GM19025 (cell line): ENCODE results near the gene TBC1D22A.
"Not testable (repeated sequence)": the region's sequence is repeated elsewhere in the genome, so short reads cannot be mapped to it uniquely, and the experiment has no call there.

Source experiments
- ATAC-seq: cut with Tn5 transposase; IDR thresholded peaks from one replicate; pipeline ENCODE4 v1.9.1; 2021; ENCODE audit warnings: mild to moderate bottlenecking, low read depth, moderate library complexity; ENCODE audit not compliant: unreplicated experiment

The TBC1D22A gene

DNA sequence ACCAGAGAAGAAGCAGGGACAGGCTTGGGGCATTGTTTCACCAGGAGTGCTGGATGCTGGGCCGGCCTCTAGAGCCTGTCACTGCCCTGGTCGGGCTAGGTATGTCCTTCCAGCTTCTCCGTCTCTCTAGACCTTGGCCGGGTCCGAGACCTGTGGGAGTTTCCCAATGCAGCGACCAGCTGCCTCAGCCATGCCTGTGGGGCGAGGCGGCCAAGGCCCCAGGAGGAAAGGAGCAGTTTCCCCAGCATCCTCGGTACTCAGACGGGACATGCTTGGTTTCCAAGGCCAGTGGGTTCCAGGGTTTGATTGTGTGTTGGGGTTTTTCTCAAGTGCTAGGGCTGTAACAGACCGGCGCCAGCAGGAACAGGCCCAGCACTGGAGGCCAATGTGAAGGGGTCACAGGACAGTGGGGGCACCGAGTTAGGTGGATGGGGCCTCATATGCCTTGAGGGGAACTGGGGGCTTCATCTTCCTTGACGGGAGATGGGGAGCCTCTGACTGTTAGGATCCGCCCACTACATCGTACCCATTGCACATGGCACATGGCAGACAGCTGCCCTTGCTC lies 339.0 kb downstream of the TBC1D22A start:
- no peak for ATAC-seq

- ATAC-seq: no peak
These were observed 339.6 kb downstream of the TBC1D22A start for GRCh38 chr22:47102081-47102480.

DNA sequence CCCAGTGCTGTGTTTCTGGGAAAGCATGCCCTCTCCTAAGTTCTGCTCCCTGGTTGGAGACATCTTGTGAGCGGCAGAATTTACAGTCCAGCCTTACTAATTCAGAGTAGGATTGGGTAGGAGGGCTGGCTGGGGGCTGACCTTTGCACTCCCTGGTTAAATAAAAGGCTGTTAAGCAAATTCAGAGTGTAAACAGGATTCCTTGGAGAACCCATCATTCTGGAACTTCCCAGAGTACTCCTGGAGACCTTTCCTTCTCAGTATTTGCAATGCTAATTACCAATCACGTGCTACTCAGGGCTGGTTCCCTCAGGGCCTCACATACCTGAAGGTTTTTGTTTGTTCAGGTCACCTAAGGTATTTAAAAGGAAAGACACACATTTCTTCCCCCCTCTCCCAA lies 340.2 kb downstream of the TBC1D22A start:
- ATAC-seq: no peak

GRCh38 chr22:47105085-47105484 lies 342.6 kb downstream of the TBC1D22A start:
- no peak for ATAC-seq

DNA sequence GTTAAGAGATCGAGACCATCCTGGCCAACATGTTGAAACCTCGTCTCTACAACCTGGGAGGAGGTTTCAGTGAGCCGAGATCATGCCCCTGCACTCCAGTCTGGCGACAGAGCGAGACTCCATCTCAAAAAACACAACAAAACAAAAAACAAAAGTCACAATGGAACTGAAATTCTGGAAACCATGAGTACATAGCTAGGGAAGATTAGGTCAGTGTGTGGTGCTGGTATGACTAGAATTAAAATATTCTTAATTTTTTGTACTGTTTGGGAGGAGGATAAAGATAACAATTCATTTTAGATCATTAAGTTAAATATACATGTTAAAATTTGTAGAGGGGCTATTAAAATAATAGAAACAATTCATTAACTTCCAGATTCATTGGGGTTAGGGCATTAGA lies 344.4 kb downstream of the TBC1D22A start:
- no peak for ATAC-seq

- ATAC-seq: no peak
These were observed 345.0 kb downstream of the TBC1D22A start for GRCh38 chr22:47107431-47107830.

- ATAC-seq: no peak
These were observed 348.5 kb downstream of the TBC1D22A start for GRCh38 chr22:47110817-47111443.

GRCh38 chr22:47111626-47112581 lies 349.5 kb downstream of the TBC1D22A start:
- ATAC-seq: no peak

GRCh38 chr22:47112582-47112965 lies 350.1 kb downstream of the TBC1D22A start:
- ATAC-seq: no peak

GRCh38 chr22:47112994-47113852 lies 350.8 kb downstream of the TBC1D22A start:
- ATAC-seq: no peak

- no peak for ATAC-seq
These were observed 351.5 kb downstream of the TBC1D22A start for GRCh38 chr22:47113853-47114415.

GRCh38 chr22:47114813-47115517 lies 352.5 kb downstream of the TBC1D22A start:
- ATAC-seq: no peak

- no peak for ATAC-seq
These were observed 353.1 kb downstream of the TBC1D22A start for GRCh38 chr22:47115518-47115890.

DNA sequence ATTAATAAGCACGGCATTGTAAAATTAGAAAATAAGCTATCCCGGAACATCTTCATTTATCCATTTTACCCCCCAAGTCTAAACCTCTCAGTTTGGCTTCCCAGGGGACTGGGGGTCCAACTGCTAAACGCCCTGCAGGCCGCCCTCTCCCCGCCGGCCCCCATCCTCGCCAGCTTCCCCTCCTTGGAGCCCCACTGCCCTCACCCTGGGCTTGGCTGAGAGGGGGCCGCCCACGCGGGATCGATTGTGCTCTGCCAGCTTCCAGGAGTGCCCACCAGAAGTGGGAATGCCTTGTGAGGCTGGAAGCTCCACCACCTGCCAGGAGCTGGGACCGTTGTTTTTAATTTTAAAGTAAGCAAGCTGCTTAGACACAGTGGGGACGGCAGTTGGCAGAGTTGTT lies 353.5 kb downstream of the TBC1D22A start:
- no peak for ATAC-seq

GRCh38 chr22:47116426-47117341 lies 354.2 kb downstream of the TBC1D22A start:
- no peak for ATAC-seq

DNA sequence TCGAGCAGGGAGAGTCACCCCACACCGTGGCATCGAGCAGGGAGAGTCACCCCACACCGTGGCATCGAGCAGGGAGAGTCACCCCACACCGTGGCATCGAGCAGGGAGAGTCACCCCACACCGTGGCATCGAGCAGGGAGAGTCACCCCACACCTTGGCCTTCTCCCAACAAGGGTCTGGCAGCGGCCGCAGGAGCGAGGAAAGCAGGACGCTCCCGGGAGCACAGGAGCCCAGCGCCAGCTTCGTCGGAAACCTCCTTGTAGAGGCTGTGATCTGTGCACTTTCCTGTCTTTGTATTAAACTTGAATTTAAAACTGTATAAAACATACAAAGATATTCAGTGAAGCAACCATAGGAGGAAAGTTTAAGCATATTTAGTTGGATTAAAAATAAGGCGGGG lies 355.0 kb downstream of the TBC1D22A start:
- not testable (repeated sequence) for ATAC-seq

DNA sequence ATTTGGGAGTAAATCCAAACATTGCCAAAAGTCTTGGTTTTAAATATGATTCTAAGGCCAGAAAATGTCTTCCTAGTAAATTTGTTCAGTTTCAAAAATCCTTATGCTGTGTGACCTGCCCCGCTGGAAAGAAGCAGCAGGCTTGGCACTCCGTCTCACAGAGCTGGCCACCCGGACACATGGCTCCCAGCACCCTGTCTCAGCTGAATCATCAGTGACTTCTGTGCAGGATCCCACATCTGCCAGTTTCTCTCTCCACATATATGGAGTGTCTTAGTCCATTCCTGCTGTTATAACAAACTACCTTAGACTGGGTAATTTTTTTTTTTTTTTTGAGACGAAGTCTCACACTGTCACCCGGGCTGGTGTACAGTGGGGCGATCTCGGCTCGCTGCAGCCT lies 356.7 kb downstream of the TBC1D22A start:
- ATAC-seq: no peak

- no peak for ATAC-seq
These were observed 357.9 kb downstream of the TBC1D22A start for GRCh38 chr22:47120399-47120798.

DNA sequence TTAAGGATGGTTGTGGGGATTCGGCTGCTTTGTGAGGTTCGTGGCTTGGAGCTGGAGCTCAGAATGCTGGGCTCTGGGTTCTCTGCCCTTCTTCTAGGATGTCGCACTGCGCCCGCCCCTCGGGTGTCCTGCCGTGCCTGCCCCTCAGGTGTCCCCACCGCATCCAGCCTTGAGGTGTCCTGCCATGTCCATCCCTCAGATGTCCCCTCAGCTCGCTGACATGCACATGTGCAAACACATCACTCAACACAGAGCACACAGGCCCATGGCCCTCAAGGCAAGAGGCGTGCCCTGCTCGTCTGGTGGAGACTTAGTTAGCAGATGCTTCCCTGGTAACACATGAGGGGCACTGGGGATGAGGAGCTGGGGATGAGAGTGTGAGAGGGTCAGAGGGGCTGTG lies 359.3 kb downstream of the TBC1D22A start:
- ATAC-seq: no peak
